GM15510 (cell line): ENCODE measurements around the gene OVCA2.

Source experiments
- POLR2A ChIP-seq: IDR thresholded peaks from 3 replicates; pipeline ENCODE4 v1.6.1; 2011; ENCODE audit warnings: borderline replicate concordance; ENCODE audit not compliant: insufficient read length; ENCODE audit errors: extremely low read depth

Gene OVCA2

DNA sequence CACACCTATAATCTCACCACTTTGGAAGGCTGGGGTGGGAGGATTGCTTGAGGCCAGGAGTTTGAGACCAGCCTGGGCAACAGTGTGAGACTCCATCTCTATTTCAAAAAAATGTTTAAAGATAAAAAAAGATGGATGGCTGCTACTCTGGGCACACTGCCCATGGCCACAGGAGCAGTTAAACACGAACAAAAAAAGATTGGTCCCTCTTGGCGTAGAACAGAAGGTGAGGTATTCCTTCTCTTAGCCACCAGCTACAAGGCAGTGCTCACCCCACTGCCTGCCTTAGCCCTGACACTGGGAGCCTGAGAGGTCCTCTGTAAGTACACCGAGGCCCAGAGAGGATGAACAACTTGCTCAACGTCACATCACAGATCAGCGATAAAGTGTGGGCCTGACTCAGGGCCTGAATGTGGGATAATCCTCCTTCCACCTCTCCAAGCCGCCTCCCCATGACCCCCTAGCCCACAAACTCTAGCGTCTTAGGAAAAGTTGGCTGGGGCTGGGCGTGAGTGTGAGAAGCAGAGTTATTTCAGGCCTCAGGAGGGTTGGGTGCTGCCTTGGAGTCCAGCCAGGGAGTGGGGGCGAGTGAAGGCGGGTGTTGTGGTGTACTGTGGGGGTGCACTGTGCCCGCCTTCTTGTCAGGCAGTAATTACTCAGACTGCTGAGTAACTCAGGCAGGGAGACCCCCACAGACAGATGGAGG lies 14.1 kb upstream of the OVCA2 start:
- TF ChIP-seq POLR2A = no peak

DNA sequence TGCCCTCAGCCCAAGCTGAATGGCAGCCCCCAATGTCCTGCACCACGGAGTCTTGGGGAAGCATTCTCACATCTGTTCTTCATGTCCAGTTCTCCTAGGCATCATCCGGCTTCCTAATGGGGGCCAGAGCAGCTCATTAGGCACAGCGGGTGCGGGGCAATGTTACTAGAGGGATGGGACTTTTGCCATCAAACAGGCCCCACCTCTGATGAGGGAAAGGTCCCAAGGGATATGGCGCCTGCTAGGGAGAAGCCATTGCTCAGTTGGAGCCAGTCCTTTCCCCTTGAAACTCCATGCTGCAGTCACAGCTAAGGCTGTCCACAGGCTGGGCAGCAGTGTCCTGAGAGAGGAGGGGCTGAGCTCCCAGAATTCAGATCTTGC lies 13.6 kb upstream of the OVCA2 start:
- no peak for TF ChIP-seq POLR2A

DNA sequence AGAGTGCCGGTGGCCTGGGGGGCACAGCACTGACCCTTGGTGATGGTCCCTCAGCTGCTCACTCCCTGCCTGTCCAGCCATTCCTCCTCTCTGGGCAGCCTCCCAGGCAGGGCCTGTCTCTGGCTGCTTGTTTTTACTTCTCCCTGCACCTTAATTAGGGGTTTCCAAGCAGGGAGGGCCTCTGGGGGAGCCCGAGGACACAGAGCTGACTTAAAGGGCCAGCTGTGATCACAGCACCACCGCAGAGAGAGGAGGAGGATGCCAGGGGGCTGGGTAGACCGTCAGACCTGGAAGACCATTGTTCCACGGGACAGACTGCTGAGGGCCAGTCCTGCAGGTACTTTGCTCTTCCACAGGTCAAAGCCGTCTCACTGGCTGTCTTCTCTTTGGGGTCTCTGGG lies 13.1 kb upstream of the OVCA2 start:
- TF ChIP-seq POLR2A = no peak

DNA sequence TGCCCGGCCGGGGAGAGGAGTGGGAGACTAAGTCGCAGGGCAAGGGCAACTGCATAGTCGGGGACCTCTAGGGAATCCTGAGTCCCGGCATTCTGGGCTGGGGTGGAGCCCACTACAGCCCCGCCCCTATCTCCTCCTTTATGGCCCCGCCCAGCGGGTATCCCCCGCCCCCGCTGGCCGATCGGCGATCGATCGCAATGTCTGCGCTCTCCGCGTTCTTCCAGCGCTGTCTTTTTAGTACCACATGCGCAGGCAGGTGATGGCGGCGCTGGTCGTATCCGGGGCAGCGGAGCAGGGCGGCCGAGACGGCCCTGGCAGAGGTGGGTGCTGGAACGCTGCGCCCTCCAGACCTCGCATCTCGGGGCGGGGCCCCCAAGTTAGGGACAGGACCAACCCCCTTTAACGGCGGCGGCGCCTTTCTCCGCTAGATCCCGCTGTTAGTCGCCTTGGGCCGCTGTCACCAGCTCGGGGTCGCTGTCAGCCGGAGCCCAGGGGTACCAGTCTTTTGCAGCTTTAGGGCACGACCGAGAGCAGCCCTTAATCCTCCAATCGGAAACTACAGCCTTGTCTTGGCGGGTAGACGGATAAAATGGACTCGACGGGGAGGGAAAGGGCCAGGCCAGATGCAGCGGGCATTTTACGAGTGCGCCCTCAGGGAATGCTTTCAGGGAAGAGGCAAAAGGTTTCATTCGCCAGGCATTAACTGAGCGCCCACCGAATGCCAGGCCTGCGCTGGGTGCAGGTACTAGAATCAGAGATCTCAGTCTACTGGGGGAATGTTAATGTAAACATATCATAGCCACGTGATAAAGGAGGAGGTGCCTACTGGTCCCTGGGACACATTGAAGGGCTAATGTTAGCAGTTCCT lies 11.7 kb upstream of the OVCA2 start, which contains the start of gene DPH1:
DPH1 (plus strand) TSS at position 243 of the 868 bp plus-strand sequence; CDS start at position 260, 17 bp downstream.
- TF ChIP-seq POLR2A = peak; percentile 62

DNA sequence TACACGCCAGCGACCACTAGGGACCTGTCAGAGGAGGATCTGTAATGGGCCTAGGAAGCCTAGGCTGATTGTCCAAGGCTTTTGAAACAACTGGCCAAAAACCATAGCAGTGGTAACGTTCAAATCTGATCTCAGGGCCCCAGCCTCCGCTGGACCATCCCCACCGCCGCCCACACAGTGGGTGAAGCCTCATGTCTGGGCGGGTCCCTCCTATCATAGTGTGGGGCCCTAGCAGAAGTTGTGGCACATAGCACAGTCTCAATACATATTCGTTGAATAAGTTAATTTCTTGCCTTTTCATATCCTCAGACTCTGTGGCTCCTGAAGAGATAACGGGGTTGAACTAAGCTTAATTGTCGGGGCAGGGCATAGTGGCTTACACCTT lies 11.1 kb upstream of the OVCA2 start:
- TF ChIP-seq POLR2A = no peak

DNA sequence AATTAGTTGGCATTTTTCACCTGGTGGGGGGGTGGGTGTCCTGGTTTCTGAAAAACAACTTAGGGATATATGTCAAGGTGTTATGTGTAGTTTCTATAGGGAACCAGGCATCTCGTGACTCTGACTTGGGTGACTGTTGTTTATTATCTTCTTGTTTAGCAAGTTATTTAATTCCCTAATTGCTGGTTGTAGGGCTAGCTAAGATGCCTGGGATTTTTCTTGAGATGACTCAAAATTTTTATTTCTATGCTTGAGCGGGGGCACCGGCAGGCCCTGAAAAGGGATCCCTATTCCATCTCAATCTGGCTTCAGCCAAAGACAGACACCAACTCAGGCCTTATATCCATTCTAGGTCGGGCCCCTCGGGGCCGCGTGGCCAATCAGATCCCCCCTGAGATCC lies 8.7 kb upstream of the OVCA2 start:
- no peak for TF ChIP-seq POLR2A

DNA sequence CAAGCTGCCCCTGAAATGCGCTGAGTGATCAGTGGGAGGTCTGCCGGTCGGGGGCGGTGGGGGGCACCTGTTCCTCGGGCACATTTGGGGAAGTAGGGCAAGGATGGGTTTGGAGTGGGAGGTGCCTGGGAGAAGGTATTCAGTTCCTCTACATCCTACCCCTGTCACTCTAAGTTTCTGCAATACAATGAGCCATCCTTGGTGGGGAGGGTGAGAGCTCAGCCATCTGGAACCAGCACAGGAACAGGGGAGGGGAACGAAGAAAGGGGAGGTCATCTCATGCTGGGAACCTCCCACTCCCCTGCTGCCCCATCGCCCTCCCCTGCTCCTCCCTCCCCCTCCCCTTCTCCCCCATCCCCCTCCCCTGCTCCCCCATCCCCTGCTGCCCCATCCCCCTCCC lies 7.7 kb upstream of the OVCA2 start:
- no peak for TF ChIP-seq POLR2A

DNA sequence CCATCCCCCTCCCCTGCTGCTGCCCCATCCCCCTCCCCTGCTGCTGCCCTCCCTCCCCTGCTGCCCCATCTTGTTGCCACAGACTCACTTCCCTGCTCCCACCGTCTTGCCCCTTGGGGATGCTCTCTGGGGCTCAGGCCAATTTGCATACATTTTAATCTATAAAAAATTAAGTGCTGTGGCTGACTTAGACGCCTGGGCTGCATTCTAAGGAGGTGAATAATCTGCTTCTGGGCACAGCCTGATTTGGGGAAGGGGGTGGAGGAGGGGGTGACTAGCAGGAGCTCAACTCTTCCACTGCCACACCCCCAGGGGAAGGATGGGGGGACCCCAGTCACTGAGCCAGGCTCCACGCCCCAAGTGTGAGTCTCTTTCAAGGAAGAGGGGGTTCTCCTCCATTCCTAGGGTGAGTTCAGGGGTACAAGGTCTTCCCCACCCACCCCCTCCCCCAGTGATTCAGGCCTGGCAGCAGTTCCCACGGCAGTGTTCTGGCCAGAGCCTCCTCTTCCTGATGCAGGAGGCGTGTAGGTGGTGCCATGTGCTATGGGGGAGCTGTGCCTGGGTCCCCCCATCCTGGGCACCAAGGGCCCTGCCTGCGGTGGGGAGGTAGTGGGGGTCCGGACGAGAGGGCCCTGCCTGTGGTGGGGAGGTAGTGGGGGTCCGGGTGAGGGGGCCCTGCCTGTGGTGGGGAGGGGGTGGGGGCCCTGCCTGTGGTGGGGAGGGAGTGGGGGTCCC lies 6.8 kb upstream of the OVCA2 start:
- TF ChIP-seq POLR2A = no peak

DNA sequence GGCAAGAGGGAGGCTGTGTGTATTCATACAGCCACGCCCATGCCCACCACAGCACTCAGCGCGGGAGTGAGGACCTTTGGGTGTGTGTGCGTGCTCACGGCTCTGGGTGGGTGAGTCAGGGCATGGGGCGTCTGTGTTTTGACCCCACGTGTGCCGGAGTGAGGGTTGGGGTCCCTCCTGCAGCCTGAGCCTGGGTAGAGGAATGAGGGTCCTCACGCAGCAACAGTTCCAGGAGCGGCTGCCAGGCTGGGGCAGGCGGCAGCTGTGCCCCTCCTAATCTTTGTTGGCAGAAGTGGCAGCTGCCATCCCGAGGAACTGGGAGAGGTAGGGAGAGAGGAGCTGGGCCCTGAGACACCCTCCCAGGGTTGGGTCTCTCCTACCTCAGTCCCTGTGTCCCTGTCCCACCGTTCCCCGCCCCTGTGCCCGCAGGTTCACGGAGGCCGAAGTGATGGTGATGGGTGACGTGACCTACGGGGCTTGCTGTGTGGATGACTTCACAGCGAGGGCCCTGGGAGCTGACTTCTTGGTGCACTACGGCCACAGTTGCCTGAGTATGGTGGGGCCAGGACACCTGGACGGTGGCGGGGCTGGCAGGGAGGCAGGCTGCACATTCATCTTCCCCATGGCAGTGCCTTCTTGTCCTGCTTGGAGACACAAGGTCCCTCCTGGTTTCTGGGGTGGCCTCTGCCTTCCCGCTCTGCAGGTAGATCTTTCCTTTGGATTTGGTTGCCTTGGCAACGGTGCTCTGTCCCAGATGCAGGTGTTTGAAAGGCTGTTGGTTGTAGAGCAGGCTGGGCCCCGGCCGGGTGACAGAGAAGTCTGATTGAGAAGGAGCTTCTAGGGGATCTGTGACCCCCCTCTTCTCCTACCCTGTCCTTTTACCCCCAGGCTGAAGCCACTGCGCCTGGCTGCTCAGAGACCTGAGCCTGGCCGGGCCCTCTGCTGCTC lies 6.0 kb upstream of the OVCA2 start:
- no peak for TF ChIP-seq POLR2A

DNA sequence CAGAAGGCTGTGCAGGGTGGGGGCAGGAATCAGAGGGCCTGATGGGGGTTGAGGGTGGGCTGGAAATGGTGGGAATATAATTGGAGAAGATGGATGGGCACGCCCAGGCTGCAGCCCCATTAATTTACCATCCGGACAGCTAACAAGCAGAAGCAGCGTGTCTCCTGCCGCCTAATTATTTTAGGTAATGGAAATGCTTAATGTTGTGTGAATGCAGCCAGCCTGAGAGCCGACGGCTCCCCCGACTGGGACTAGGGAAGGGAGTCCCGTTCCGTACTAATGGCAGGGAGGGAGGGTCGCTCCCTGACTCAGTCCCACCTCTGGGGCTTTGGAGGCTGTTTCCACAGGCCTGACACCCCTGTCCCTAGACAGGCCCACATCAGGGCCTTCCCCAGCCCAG lies 4.7 kb upstream of the OVCA2 start:
- TF ChIP-seq POLR2A = no peak

DNA sequence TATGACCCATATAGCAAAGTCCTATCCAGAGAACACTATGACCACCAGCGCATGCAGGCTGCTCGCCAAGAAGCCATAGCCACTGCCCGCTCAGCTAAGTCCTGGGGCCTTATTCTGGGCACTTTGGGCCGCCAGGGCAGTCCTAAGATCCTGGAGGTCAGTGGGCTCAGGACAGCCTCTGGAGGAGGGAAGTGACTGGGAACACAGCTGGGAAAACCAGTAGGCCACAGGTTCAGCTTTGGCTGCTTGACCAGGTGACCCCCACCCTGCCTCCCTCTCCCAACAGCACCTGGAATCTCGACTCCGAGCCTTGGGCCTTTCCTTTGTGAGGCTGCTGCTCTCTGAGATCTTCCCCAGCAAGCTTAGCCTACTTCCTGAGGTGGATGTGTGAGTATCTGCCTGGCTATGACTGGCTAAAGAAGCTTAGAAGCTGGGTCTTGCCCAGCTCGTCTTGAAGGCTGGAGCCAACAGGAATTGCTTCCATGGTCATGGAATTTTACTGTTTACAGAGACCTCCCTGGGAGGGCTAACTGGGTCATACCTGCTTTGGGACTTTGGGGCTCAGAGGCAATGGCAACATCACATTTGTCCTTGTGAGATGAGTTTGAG lies 1.5 kb upstream of the OVCA2 start:
- no peak for TF ChIP-seq POLR2A

DNA sequence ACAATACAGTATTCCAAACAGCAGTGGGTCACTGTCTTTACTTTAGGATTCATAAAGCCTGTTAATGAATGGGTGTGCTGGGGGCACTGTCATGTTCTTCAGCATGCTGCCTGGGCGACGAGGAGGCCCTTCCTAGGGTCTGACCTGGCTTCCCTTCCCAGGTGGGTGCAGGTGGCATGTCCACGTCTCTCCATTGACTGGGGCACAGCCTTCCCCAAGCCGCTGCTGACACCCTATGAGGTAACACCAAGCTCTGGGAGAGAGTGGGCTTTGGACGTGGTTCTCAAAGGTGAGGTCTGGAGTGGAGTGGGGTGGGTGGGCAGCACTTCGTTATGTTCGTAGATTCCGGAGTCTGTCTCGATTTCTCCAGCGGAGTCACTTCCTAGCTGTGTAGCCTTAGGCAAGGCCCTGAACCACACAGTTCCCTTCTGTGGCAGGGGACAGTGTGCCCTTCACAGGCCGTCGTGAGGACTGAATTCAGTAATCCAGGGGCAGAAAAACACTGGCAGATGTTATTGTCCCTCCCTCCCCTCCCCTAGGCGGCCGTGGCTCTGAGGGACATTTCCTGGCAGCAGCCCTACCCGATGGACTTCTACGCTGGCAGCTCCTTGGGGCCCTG lies 771 bp upstream of the OVCA2 start:
- TF ChIP-seq POLR2A = no peak

DNA sequence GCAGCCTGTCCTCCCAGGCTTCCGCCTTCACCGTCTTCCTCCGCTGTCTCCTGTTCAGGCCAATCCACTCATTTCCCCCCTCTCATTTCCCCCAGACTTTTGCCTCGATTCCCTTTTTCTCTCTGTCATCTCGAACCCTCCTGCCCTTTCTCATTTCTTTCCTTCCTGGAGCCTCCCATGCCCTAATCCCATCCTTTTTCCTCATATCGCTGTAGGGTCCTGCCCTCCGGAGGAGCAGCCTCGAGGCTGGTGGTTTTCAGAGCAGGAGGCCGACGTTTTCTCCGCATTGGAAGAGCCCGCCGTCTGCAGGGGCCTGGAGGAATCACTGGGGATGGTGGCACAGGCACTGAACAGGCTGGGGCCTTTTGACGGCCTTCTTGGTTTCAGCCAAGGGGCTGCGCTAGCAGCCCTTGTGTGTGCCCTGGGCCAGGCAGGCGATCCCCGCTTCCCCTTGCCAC lies 597 bp downstream of the OVCA2 start:
- no peak for TF ChIP-seq POLR2A
